Gastroesophageal sphincter (tissue), 3 donors: ENCODE measurements around the gene ABCA5.

ENCODE experiments used
- EP300 ChIP-seq: sonication (generic); formaldehyde crosslinking; IDR thresholded peaks from one replicate; pipeline ENCODE4 v1.6.1; 2017; ENCODE audit warnings: antibody characterized with exemption, mild to moderate bottlenecking
- POLR2AphosphoS5 ChIP-seq: sonication (generic); formaldehyde crosslinking; IDR thresholded peaks from one replicate; pipeline ENCODE4 v1.6.1; 2017; ENCODE audit warnings: antibody characterized with exemption
- TF ChIP-seq, protein P1 (sequence below), 4 experiments: fragments of 200-600 bp in 2 of 4; fragments of 450-650 bp in 2 of 4; sonication (generic) in 1 of 4; IDR thresholded peaks; one replicate each; pipeline ENCODE4 v1.5.1; 2017 to 2019; ENCODE audit warnings: antibody characterized with exemption in 4 of 4, mild to moderate bottlenecking in 2 of 4, moderate library complexity in 2 of 4

GRCh38 chr17:69227541-69227940, 99.4 kb downstream of the ABCA5 start:
- TF ChIP-seq, protein P1, sequence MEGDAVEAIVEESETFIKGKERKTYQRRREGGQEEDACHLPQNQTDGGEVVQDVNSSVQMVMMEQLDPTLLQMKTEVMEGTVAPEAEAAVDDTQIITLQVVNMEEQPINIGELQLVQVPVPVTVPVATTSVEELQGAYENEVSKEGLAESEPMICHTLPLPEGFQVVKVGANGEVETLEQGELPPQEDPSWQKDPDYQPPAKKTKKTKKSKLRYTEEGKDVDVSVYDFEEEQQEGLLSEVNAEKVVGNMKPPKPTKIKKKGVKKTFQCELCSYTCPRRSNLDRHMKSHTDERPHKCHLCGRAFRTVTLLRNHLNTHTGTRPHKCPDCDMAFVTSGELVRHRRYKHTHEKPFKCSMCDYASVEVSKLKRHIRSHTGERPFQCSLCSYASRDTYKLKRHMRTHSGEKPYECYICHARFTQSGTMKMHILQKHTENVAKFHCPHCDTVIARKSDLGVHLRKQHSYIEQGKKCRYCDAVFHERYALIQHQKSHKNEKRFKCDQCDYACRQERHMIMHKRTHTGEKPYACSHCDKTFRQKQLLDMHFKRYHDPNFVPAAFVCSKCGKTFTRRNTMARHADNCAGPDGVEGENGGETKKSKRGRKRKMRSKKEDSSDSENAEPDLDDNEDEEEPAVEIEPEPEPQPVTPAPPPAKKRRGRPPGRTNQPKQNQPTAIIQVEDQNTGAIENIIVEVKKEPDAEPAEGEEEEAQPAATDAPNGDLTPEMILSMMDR (IDR thresholded peaks at IDR 0.05), result no peak
- TF ChIP-seq EP300 (no peak), POLR2AphosphoS5 (no peak)
